K562 (cell line): ENCODE measurements around the gene ZBTB9. TPM values are rescaled to one million over a fixed set of nuclear protein-coding genes. Genes with fewer than 3 reads are reported as not detected.

Source experiments
- CHD7 ChIP-seq: fragments of 200-600 bp; sonication (generic); IDR thresholded peaks from one replicate; pipeline ENCODE4 v1.6.1; 2012; ENCODE audit warnings: mild to moderate bottlenecking, low read depth, low read length, inconsistent platforms
- DPF2 ChIP-seq: fragments of 450-650 bp; IDR thresholded peaks from 2 replicates; pipeline ENCODE4 v1.6.1; 2016
- FOXK2 ChIP-seq, 2 experiments: fragments of 450-650 bp; IDR thresholded peaks in 1 of 2; conservative IDR thresholded peaks in 1 of 2; 2 replicates each; pipeline ENCODE4 v1.6.1; 2016; ENCODE audit warnings: low read depth in 2 of 2, mild to moderate bottlenecking in 1 of 2
- KLF13 ChIP-seq: fragments of 450-650 bp; IDR thresholded peaks from 2 replicates; pipeline ENCODE4 v1.6.1; 2016; ENCODE audit warnings: missing genetic modification characterization, low read depth, mild to moderate bottlenecking, missing compliant biosample characterization, moderate library complexity, borderline replicate concordance
- MNT ChIP-seq, 2 experiments: fragments of 450-650 bp; conservative IDR thresholded peaks; 2 replicates each; pipeline ENCODE4 v1.6.1; 2017; ENCODE audit warnings: mild to moderate bottlenecking in 2 of 2, moderate library complexity in 2 of 2
- SIX5 ChIP-seq, 2 experiments: IDR thresholded peaks; 2 replicates each; pipeline ENCODE4 v1.6.1; 2011; ENCODE audit warnings: low read length in 2 of 2, borderline replicate concordance in 1 of 2, low read depth in 1 of 2, mild to moderate bottlenecking in 1 of 2, moderate library complexity in 1 of 2; ENCODE audit not compliant: insufficient read depth in 1 of 2
- ZFP36 ChIP-seq: fragments of 150-350 bp; IDR thresholded peaks from 2 replicates; pipeline ENCODE4 v1.6.1; 2018; ENCODE audit warnings: low read length, low read depth; ENCODE audit not compliant: partially characterized antibody
- polyA plus RNA-seq, 8 experiments: library from polyadenylated mRNA; depleted of rRNA in 4 of 8; stranded (reverse) in 5 of 8; unstranded in 3 of 8; fragments of >200 nt; fragmentation: Nextera tagmentation in 2 of 8; fragmentation: Illumina TruSeq in 1 of 8; extraction: Ambion mirVana in 2 of 8; extraction: Trizol in 1 of 8; gene quantifications; 2 replicates each; pipeline versions ENCODE4 v1.2.1 to v1.2.3, GENCODE V29; 2011 to 2014; ENCODE audit warnings: inconsistent platforms in 1 of 8, missing spikeins in 1 of 8
- total RNA-seq, 7 experiments: library from RNA; depleted of rRNA in 6 of 7; stranded (reverse); fragments of >200 nt in 6 of 7; fragmentation: Illumina TruSeq in 2 of 7; extraction: Trizol in 2 of 7; gene quantifications; 2 replicates each; pipeline versions ENCODE4 v1.2.1 to v1.2.3, GENCODE V29; 2011 to 2021; ENCODE audit warnings: low replicate concordance in 1 of 7

The ZBTB9 gene
- total and polyA plus RNA-seq, 9 of the 15 experiments (the other 6 are each of a cell fraction or from before 2014, with no cell fraction given), result 1.9 to 19.5 (median 10.4) TPM

- no peak for TF ChIP-seq CHD7
- peak in 1 of 2 experiments; percentile 34; a peak in 1 of 4 replicates for TF ChIP-seq SIX5 (IDR thresholded peaks at IDR 0.05; ENCODE audit: borderline replicate concordance in 1 of 2, insufficient read depth in 1 of 2, low read depth in 1 of 2, low read length in 2 of 2)
- TF ChIP-seq ZFP36, result no peak
- peak in 1 of 2 experiments; percentile 55; a peak in 2 of 4 replicates for TF ChIP-seq MNT (conservative IDR thresholded peaks at IDR 0.05)
- peak; percentile 71 for TF ChIP-seq DPF2
- no peak for TF ChIP-seq KLF13 (tag)
- TF ChIP-seq FOXK2 (conservative IDR thresholded peaks at IDR 0.05 in 1 of 2, IDR thresholded peaks at IDR 0.05 in 1 of 2; ENCODE audit: low read depth in 2 of 2), result peak; percentile 80 to 84
Measured at GRCh38 chr6:33420491-33421343, 33.7 kb upstream of the ZBTB9 start (continued).
